LNCaP clone FGC (cell line): ENCODE results near the gene ALG11.

Source experiments
- DNase-seq: peaks from one replicate; pipeline ENCODE4 v3.0.0-alpha.2; 2011; ENCODE audit warnings: low read depth
- H3K4me3 ChIP-seq: 2 replicates; pipeline ENCODE4 v1.5.1; 2011; ENCODE audit warnings: mild to moderate bottlenecking, low read depth, low read length, control low read depth
- CTCF ChIP-seq: IDR thresholded peaks from 2 replicates; pipeline ENCODE4 v1.5.1; 2012; ENCODE audit warnings: mild to moderate bottlenecking; ENCODE audit not compliant: control insufficient read depth, insufficient read depth; ENCODE audit errors: extremely low read depth

ALG11 gene

DNA sequence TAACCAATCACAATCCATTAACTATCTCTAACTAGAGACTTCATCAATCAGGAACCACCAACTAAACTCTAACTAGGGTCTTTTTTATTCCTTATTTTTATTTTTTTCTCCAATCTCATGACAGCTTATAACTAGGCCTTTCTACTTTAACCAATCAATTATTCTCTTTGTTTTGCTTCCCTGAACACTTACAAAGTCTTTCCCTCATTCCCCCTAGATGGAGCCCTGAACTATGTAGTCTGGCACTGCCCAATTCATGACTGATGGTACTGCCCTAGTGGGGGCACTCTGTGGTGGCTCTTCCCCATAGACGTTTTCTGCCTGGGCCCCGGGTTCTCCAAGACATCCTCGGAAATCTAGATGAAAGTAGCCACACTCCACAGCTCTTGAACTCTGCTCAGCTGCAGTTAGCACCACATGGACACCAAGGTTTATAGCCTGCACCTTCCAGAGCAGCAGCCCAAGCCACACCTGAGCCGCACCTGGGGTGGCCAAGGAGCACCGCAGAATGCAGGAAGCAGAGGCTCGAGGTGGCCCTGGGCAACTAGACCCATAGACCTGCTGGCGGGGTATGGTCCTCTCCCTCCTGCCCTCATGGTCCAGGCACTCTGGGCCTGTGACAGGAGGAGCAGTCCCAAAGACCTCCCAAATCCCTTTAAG lies 7.6 kb upstream of the ALG11 start:
- H3K4me3 ChIP-seq = no peak overlapping the region
- DNase-seq = no peak
- no peak for TF ChIP-seq CTCF

GRCh38 chr13:52005841-52006522 lies 6.2 kb upstream of the ALG11 start:
- DNase-seq = no peak
- TF ChIP-seq CTCF = no peak

DNA sequence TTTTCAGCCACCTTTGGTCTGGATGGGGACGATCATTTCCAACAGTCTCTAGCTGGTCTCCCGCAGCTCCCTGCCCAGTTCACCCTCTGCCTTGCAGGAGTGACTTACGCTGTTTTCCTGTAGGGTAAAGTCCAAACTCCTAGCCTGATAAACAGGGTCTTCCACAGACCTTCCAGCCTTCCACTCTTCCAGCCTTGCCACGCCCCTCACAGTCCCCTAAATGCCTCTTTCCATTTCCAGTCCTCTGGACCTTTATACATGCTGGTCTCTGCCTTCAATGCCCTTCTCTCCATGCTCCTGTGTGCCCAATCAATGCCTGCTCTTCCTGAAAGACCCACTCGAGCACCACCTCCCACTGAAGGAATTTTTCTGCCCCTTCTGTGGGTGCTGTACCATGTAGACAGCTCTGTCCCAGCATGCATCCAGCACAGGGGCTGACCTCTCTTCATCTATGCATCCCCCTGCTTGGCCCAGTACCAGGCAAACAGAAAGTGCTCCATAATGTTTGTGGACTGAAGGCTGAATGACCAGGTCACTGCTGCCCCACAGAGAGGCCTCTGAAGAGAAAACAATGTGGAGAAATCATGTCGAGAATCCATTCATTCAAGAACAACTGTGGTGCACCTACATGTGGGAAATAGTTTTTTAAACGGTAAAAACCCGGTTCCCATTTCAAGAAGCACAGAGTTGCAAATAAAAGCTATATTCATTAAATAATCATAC lies 5.5 kb upstream of the ALG11 start:
- TF ChIP-seq CTCF = no peak

More at GRCh38 chr13:52005841-52006522, 6.2 kb upstream of the ALG11 start:
- H3K4me3 ChIP-seq = no peak overlapping the region

GRCh38 chr13:52009946-52010345 lies 2.3 kb upstream of the ALG11 start:
- no peak overlapping the region for H3K4me3 ChIP-seq

More for the DNA sequence above, 5.5 kb upstream of the ALG11 start:
- no peak overlapping the region for H3K4me3 ChIP-seq
- no peak for DNase-seq

DNA sequence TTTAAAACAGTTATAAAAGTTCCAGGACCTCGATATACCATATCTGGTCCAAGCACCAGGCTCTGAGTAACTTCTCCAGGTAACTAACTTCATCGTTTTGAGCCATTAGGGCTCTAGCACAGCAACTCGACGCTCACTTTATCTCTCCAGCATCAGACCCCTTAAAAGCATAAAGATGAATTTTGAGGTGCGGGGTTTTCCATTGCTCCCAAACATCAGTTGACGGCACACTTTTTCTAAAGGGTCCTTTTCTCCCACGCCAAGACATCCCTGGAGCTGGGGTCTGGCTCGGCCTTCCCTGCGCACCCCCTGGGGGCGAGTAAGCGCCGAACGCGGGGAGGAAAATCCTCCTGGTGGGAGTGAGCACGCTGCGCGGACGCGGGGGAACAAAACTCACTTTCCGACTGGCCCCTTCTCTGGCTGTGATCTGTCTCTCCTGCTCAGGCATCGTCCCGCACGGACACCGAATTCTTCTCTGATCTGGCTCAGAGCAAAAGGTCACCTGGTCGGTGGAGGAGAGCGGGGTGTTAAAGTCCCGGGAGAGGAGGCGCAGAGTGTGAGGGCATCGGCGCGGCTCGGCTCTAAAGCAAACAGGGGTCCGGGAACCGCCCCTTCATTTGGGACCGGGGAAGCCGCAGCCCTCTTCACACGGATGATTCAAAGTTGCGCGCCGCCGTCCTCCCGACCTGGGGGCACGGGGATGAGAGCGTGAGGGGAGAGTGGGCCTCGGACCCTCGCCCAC lies 1.1 kb upstream of the ALG11 start, which contains the start of gene ATP7B:
TSS of gene ATP7B (minus strand) at position 561 of the 742 bp plus-strand sequence. CDS start at position 448, 113 bp downstream.
- no peak for DNase-seq
- no peak for TF ChIP-seq CTCF
- peak within 1 kb of the TSS; percentile 65 for H3K4me3 ChIP-seq

More at GRCh38 chr13:52009946-52010345, 2.3 kb upstream of the ALG11 start:
- no peak for TF ChIP-seq CTCF
- no peak for DNase-seq

DNA sequence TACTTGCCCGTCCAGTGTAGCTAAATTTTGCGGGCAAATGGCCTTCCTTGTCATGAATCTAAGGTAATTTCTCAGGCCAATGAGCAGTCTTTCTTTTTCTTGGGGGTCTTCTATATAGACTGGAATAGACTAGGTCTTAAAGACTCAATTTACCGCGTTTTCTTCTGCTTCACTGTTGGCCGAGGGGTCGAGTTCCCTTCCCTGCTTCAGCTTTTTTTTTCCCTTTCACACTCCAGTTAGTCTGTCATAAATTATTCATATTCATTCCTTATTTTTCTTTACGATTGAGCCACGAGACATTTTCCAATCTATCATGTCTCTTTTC lies 276 bp downstream of the ALG11 start:
- DNase-seq = no peak
- TF ChIP-seq CTCF = no peak
- peak overlapping the region; percentile 65 for H3K4me3 ChIP-seq
